HG03565 (cell line): ENCODE results near the gene CNOT6.

Experiments
- ATAC-seq: cut with Tn5 transposase; IDR thresholded peaks from one replicate; pipeline ENCODE4 v1.9.1; 2021; ENCODE audit warnings: mild to moderate bottlenecking, moderate library complexity; ENCODE audit not compliant: unreplicated experiment

CNOT6 gene

DNA sequence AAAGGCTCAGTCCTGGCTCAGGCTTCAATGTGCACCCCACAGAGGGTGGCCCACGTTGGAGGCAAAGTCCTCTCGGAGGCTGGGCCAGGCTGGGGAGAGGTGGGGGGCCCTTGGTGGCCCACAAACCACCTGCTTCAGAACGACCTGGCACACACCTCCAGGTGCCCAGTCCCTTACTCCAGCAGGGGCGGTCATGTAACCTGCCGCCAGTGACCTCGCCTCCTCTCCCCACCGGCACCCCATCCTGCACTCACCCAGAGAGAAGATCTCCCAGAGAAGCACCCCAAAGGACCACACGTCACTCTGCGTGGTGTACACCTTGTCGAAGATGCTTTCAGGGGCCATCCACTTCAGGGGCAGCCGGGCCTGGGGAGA lies 119.6 kb downstream of the CNOT6 start:
- ATAC-seq = no peak

DNA sequence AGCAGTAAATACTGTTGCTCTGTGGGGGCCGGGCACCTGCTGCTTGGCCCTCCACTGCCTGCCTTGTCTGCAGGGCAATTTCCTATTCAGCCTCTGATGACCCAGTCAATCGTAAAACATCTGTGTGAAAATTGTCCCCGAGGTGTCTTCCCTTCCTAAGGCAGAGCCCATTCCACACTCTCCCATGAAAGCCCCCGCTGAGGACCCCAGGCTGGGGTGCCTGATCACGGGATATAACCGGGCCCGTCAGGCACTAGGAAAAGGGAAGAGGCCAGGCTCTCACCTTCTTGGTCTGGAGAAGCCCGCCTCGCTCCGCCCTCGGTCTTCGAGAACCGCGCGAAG lies 124.3 kb downstream of the CNOT6 start:
- ATAC-seq = no peak

DNA sequence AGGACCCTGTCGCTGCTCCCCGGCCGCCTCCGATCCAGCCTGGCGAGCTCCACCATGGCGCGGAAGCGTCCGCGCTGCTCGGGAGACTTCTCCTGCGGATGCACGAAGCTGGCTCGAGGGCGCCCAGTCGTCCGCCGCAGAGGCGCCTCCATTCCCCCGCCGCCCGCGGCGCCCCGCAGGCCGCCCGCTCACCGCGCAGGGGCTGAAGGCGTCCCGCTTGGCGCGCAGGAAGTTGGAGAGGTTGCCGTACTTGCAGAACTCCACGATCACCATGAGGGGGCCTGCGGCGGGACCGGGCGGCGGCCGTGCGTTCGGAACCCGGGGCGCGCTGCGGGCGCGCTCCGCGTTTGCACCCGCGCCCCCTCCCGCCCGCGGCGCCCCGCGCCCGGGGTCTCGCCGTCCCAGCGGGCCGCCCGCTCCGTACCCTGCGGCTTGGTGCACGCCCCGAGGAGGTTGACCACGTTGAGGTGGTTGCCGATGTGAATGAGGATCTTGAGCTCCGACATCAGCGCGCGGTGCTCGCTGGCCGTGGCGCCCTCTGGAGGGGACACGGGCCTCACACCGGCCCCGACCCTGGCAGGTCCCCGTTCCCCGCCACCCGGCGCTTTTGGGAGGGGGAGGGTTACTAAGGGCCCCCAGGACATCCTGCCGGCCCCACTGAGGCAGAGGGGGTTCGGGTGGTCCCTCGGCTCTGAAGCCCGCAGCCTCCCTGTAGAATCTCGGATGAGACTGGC lies 124.8 kb downstream of the CNOT6 start:
- ATAC-seq = no peak

DNA sequence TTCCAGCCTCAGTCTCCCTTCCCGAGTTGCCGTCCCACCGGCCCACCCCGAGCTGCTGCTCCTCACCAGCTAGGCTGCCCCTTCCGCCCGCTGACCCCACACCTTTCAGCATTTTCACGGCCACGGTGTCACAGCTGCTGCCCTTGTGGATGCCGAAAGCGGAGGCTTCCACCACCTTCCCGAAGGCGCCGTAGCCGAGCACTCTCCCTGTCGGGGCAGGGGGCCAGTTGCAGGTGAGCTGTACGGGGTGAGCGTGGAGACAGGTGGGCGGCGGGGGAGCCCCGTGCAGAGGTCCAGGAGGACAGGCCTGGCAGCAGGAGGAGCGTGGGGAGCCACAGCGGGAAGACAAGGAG lies 125.4 kb downstream of the CNOT6 start:
- no peak for ATAC-seq

DNA sequence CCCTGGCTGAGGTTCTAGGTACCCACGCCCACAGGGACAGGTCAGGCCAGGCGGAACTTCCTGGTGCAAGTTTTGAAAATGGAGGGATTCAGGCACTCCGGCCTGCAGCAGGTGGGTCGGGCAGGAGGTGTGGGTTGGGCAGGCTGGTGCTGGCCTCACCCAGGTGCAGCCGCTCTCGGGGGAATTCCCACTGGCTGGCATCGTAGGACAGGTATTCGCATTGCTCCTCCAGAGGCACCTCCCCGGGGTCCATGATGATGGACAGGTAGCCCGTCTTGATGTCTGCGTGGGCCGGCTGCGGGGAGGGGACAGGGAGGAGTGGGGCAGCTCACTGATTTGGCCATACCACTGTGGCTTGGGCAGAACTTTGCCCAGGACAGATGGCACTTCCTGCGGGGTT lies 125.8 kb downstream of the CNOT6 start:
- no peak for ATAC-seq

DNA sequence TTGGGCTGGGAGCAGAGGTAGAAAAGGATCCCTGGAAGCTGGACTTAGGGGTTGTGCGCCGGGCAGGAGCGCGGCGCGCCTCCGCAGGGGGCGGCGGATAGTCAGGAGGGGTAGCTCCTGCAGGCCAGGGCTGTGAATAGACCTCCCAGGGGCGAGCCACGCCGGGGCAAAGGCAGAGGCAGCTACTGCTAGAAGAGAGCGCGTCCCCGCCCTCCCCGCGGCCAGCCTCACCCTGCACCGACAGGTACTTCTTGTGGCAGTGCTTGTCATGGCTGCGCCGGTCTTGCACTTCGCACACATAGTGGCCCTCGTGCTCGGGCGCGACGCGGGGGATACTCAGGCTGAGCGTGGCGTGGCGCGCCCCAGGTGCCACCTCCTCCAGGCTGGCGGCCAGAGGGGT lies 127.1 kb downstream of the CNOT6 start:
- no peak for ATAC-seq

DNA sequence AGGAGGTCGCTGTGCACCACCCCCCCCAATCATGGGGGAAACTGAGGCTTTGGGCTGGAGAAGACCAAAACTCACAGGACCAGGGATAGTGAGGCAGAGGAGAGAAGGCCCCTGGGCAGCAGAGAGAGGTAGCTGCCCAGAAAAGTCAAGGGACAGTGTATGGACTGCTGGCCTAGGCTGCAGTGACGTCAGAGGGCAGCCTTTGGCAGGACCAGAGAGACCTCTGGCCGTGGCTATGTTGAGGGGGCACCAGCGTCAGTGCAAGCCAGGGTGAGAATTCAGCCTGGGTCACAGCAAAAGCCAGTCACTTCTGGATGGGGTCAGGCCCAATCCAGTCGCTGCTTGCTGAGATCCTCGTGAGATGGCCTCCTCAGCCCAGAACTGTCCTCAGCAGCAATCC lies 128.7 kb downstream of the CNOT6 start:
- no peak for ATAC-seq

DNA sequence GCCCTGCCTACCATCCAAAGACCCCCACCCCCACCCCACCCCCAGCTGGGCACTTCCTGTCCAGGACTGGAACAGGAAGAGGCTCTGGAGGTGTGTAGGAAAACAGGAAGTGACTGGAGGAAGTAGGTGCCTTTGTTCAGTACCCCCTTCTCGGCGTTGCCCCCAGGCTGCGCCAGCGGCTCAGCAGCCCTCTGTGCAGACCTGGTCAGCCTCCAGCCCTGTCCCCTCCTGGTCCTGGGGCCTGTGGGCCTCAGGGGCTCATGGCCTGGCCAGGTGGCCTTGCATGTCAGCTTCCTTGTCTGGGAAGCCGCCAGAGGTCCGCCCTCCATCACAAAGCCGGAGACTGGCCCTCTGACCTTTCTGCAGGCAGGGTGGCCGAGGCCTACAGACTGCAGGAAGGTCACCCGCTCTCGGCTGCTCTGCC lies 129.2 kb downstream of the CNOT6 start:
- no peak for ATAC-seq

DNA sequence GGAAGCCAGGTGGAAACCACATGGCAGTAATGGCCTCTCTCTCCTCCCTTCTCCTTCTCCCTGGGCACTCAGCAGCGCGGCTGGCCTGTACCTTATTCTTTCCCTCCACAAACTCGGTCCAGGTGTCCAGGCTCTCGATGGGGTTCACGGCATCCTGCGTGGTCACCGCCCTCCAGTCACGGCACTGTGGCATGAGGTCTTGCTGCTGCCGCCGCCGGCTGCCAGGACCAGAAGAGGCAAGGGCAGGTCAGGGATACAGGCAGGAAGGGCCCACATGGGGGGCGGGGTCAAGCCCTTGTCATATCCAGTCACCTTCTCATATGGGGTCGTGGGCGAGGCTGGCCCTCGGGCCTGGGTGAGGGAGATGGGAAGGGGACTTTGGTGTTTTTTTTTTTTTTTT lies 129.7 kb downstream of the CNOT6 start:
- no peak for ATAC-seq

DNA sequence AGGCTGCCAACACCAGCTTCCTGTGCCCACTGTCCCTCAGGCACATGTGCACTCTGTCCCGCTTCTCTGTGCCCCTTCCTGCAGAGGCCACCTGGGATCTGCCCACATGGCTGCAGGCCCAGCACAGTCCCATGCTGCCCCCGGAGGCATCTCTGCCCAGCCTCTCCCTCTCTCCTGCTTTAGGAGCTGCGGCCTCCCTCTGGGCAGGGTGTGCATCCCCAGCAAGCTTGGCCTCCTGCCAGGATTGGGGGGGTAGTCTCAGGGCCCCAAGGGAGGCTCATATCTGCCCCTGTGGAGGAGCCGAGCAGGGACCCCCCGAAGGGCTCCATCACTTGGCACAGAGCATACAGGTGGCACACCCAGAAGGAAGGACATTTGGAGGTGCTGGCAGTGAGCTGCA lies 130.4 kb downstream of the CNOT6 start:
- ATAC-seq = no peak

DNA sequence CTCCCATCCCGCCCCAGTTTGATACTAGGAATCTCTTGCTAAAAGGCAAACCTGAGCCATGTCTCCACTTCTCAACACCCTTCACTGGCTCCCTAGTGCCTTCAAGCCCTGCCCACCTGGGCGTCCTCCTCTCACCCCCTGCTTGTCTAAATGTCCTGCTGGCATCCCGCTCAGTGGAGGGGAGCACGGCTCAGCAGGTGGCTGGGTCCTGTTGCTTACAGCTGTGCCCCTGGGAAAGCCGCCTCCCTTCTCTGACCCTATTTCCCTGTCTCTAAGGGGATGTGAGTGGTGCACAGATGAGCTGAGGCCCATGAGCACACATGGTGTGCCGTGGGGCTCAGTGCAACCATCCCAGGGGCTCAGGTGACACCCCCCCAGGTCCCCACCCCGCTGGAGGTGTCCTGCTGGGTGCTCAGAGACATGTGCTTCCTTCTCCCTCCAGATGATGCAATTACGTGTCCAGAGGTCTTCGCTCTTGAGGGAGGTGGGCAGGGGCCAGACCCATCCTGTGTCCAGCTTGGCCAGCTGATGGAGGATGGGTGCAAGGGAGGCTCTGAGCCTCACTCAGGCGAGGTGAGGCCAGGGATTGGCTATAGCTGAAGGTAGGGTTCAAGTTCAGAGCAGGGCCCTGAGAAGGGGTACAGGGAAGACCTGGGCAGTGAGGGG lies 131.1 kb downstream of the CNOT6 start:
- no peak for ATAC-seq

DNA sequence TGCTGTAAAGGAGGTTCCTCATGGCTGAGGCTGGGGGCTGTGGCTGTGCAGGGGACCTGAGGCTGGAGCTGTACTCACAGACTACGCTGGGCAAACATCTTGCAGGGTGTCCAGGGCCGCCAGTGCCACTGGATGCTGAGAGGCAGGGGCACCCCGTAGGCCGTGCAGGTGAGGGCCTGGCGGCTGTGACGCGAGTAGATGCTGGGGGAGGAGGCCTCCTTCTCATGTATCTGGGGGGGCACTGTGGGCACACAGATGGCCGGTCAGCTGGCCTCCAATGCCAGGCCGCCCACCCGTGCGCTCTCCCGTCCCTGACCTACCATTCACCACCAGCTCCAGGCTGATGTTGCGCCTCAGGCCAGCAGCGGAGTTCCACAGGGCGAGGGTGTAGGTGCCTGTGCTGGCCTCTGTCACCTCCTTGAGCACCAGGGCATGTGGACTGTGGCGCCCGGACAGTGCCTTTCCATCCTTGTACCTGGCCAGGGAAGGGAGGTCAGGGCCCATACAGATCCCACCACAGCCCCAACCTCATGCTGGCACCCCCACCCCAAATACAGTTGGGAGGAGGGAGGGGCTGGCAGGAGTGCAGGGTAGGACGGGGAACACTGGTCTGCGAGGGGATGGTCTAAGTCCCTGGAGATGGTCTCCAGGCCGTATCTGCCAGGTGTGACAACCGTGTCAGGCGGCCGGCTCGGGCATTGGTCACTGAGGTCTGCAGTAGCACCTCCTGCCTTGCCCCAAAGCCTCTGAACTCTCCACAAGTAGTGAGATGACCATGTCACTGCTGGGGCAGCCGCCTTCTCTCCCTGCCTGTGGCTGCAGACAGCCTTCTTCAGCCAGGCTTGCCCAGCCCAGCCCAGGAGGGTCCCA lies 131.8 kb downstream of the CNOT6 start:
- ATAC-seq = no peak

DNA sequence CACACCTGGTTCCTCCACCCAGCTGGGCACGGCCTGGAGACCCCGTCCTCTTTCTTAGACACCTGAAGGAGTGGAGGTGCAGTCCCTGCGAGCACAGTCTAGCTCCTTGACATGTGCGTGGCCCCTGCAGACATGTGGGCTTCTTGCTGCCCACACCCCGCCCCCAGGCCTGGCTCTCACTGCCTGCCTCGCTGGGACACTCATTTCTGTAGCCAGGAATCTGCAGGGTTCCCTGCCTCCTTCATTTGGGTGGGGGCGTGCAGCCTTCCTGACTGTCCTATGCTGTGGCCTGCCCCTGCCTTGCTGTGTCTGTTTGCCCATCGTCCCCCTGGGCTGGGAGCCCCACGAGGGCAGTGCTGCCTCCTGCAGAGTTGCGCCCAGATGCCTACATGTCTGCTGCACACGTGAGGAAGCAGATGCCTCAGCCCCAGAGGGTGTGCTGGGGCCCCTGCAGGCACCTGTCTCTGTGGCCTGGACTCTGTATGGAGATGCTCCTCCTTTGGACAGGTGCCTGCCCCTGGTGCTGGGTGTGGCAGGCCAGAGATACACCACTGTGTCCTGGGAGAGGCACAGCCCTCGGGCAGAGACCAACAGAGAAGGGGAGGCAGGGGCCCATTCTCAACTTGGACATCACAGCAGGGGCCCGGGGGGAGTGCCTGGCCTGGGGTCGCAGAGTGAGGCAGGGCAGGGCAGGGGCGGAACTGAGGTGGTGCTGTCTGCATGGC lies 132.6 kb downstream of the CNOT6 start:
- no peak for ATAC-seq

DNA sequence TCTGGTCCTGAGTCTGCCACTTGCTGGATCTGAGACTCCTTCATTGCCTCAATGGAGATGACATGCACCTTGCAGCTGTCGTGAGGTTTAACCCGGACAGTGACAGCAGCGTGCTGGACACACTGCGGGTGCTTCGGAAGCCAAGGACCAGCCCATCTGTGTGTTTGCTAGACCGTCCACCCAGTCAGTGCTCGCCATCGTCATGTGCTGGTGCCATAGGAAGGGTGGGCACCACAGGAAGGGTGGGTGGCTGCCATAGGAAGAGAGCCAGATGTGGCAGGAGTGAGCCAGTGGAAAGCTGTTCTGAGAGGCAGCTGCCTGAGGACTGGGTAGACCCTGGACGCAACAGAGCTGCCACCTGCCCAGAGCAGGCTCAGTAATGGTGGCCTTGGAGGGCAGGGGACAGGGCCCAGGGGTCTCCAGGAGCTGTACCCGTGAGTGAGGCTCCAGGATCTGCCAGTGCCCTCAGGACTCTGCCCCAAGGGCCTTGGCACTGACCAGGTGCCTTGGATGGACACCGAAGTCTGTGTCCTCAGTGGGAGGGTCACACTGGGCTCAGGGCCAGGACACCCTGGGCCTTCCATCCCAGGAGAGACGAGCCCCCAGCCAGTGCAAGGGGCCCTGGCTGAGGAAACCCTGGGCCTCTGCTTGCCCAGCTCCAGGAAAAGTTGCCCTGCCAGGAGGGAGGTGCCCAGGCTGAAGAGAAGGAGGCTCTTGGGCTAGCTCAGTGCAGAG lies 133.4 kb downstream of the CNOT6 start:
- no peak for ATAC-seq
